ENCODE measurements around the gene MYOF. TPM values are rescaled to one million over a fixed set of nuclear protein-coding genes. Genes with fewer than 3 reads are reported as not detected.
A peak's percentile ranks its signal among the peaks of the same experiment; 100 is the strongest.

The MYOF gene
- polyA plus RNA-seq, 3 donors, result 9.7 to 29.1 (median 14.5) TPM

DNA sequence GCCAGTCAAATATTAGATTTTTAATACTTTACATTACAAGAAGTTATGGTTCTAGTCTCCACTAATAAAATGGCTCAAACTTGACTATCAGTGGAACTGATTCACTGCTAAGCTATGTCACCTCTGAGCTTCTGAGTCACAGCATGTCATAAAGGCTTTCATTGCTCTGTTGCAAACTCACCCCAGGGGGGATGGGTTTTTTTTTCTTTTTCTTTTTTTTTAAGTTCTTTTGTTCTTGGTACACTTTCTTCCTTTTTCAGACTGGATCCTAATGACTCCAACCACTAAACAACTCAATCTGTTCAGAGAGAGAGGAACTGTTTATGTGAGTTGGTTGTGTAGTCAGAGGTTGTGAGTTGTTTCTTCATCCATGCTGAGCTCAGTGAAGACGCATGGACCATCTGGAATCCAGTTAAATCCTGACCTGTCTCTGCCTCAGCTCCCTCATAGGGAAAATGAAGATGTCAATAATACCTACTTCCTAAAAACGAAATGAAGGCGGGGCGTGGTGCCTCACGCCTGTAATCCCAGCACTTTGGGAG is 11.0 kb downstream of the MYOF start:
- peak; percentile 66 to 88 (median 87) for DNase-seq
- H3K79me2 ChIP-seq (ENCODE audit: insufficient read depth, low read length), result peaks cover 90% of the 10 kb centered on the region
- Mint-ChIP-seq H3K36me3 (peaks cover 23 to 25% of the 10 kb centered on the region in 2 donors), H3K9me3 (peaks cover 0 to 2% (median 0%) of the 10 kb centered on the region in 7 donors), H3K27me3 (ENCODE audit: low read depth in 3 of 3) (no peaks in the 10 kb centered on the region), H3K27ac (peak overlapping the region; percentile 79 to 93 (median 85)), H3K4me1 (peaks cover 53% of the 10 kb centered on the region), H3K4me3 (no peak overlapping the region)
- H3K4me3 ChIP-seq (replicated peaks in 1 of 3; ENCODE audit: low read depth in 2 of 3, low read length in 3 of 3), result no peak overlapping the region
- TF ChIP-seq, protein P1, sequence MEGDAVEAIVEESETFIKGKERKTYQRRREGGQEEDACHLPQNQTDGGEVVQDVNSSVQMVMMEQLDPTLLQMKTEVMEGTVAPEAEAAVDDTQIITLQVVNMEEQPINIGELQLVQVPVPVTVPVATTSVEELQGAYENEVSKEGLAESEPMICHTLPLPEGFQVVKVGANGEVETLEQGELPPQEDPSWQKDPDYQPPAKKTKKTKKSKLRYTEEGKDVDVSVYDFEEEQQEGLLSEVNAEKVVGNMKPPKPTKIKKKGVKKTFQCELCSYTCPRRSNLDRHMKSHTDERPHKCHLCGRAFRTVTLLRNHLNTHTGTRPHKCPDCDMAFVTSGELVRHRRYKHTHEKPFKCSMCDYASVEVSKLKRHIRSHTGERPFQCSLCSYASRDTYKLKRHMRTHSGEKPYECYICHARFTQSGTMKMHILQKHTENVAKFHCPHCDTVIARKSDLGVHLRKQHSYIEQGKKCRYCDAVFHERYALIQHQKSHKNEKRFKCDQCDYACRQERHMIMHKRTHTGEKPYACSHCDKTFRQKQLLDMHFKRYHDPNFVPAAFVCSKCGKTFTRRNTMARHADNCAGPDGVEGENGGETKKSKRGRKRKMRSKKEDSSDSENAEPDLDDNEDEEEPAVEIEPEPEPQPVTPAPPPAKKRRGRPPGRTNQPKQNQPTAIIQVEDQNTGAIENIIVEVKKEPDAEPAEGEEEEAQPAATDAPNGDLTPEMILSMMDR (IDR thresholded peaks at IDR 0.05), result no peak
- peaks cover 22% of the 10 kb centered on the region for H4K20me1 ChIP-seq (ENCODE audit: insufficient read depth, low read length)
- H3K9ac ChIP-seq (ENCODE audit: insufficient read depth, low read length, poor library complexity, severe bottlenecking), result no peak overlapping the region
- WGBS (ENCODE audit: insufficient coverage), result no CpG with 5 or more reads among the region's 5 CpGs
- peaks cover 7 to 26% of the 10 kb centered on the region in 2 donors for H3K36me3 ChIP-seq (replicated peaks in 1 of 2; ENCODE audit: control insufficient read depth in 1 of 2, insufficient read depth in 2 of 2, low read length in 2 of 2)
- no peaks in the 10 kb centered on the region for H3K27me3 ChIP-seq (ENCODE audit: control insufficient read depth in 2 of 2, insufficient read depth in 2 of 2, low read length in 2 of 2)
- H3K27ac ChIP-seq (ENCODE audit: low read depth in 1 of 2, low read length in 2 of 2), result peak overlapping the region; percentile 38 to 71
- intact Hi-C loops (cut with micrococcal nuclease), result loop anchor here (5.0 kb wide), 2 partner anchors 34 to 44 kb away; no protein-coding TSS in a partner anchor
- H3K4me2 ChIP-seq (replicated peaks; ENCODE audit: extremely low read depth, low read length, poor library complexity, severe bottlenecking), result no peak overlapping the region
- peaks cover 45 to 63% of the 10 kb centered on the region in 2 donors for H3K4me1 ChIP-seq (ENCODE audit: control insufficient read depth in 1 of 2, insufficient read depth in 2 of 2, low read length in 2 of 2)
- no peaks in the 10 kb centered on the region for H3K9me3 ChIP-seq (replicated peaks in 1 of 2; ENCODE audit: control insufficient read depth in 1 of 2, insufficient read depth in 1 of 2, low read length in 2 of 2)
- H2AFZ ChIP-seq (ENCODE audit: insufficient read depth, low read depth, low read length, poor library complexity, severe bottlenecking), result no peak overlapping the region

DNA sequence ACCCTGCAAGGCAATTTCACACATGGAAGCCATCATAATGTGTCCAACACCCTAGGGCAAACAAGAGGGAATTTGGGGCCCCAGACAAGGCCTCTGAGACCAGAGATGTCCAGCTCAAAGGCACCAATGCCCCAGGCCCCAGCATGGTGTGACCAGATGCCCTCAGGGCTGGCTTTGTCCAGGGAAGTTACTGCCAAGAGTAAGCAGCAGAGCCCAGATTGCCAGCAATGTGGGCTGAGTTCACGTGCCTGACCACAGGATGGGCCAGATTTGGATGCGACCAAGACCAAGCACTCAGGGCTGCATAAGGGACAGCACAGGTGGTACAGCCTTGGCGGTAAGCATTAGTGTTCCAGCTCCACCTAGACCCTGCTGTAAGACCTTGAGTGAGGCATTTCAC is 12.7 kb downstream of the MYOF start:
- TF ChIP-seq, protein P1 (IDR thresholded peaks at IDR 0.05), result no peak

More for the DNA sequence above, 12.7 kb downstream of the MYOF start:
- no peak overlapping the region for H3K9ac ChIP-seq (ENCODE audit: insufficient read depth, low read length, poor library complexity, severe bottlenecking)
- no peak overlapping the region for H3K4me2 ChIP-seq (replicated peaks; ENCODE audit: extremely low read depth, low read length, poor library complexity, severe bottlenecking)
- H3K4me3 Mint-ChIP-seq, result no peak overlapping the region
- peak overlapping the region in 5 of 7 donors; percentile 30 to 57 (median 45) for H3K27ac Mint-ChIP-seq
- intact Hi-C loops (cut with micrococcal nuclease), result no loop called here
- H3K79me2 ChIP-seq (ENCODE audit: insufficient read depth, low read length), result peaks cover 88% of the 10 kb centered on the region
- no peak overlapping the region for H3K4me3 ChIP-seq (replicated peaks in 1 of 3; ENCODE audit: low read depth in 2 of 3, low read length in 3 of 3)
- DNase-seq, result no peak
- WGBS (ENCODE audit: insufficient coverage), result 97% methylated on average over 3 of the region's 3 CpGs
- peaks cover 28% of the 10 kb centered on the region for H4K20me1 ChIP-seq (ENCODE audit: insufficient read depth, low read length)
- H3K4me1 ChIP-seq (ENCODE audit: control insufficient read depth in 1 of 2, insufficient read depth in 2 of 2, low read length in 2 of 2), result peaks cover 51 to 67% of the 10 kb centered on the region in 2 donors
- peaks cover 7 to 26% of the 10 kb centered on the region in 2 donors for H3K36me3 ChIP-seq (replicated peaks in 1 of 2; ENCODE audit: control insufficient read depth in 1 of 2, insufficient read depth in 2 of 2, low read length in 2 of 2)
- no peak overlapping the region for H2AFZ ChIP-seq (ENCODE audit: insufficient read depth, low read depth, low read length, poor library complexity, severe bottlenecking)
- peaks cover 23 to 25% of the 10 kb centered on the region in 2 donors for H3K36me3 Mint-ChIP-seq
- H3K27me3 ChIP-seq (ENCODE audit: control insufficient read depth in 2 of 2, insufficient read depth in 2 of 2, low read length in 2 of 2), result no peaks in the 10 kb centered on the region
- no peaks in the 10 kb centered on the region for H3K9me3 ChIP-seq (replicated peaks in 1 of 2; ENCODE audit: control insufficient read depth in 1 of 2, insufficient read depth in 1 of 2, low read length in 2 of 2)
- H3K9me3 Mint-ChIP-seq, result peaks cover 0 to 2% (median 0%) of the 10 kb centered on the region in 7 donors
- peaks cover 0 to 2% (median 2%) of the 10 kb centered on the region in 3 donors for H3K27me3 Mint-ChIP-seq (ENCODE audit: low read depth in 3 of 3)
- H3K4me1 Mint-ChIP-seq, result peaks cover 57% of the 10 kb centered on the region
- H3K27ac ChIP-seq (ENCODE audit: low read depth in 1 of 2, low read length in 2 of 2), result no peak overlapping the region
